Measurements from ENCODE around the gene VSNL1.

The VSNL1 gene

GRCh38 chr2:17540093-17540812 is at the start of gene VSNL1:
Gene VSNL1, plus strand, starts transcription at chr2:17540696. Its CDS starts 51,379 bp downstream, at chr2:17592075.
- Mint-ChIP-seq H3K36me3 (ENCODE audit: low read depth) (no peaks in the 10 kb centered on the region), H3K27ac (no peak within 1 kb of the TSS), H3K4me3 (no peak within 1 kb of the TSS), H3K27me3 (peaks cover 61% of the 10 kb centered on the region), H3K4me1 (ENCODE audit: low read depth) (peaks cover 4% of the 10 kb centered on the region), H3K9me3 (no peaks in the 10 kb centered on the region)
- intact Hi-C loops (cut with micrococcal nuclease): no loop called here

DNA sequence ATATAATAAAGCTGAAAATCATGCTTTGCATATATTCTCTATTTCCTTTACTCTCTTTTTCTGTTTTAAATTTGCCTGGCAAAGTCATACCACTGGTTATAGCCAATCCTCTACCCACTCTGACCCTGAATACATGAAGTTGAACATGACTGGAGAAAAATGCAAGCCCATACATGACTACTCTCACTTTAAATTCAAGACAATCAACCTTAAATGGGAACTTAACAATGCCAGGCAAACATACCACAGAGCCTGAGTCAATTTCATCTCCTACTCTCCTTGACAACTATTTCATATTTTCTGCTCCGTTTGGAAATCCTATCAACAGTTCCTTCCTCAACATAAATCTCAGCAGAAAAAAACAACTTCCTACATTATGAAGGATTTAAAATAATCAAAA is 44.9 kb upstream of the VSNL1 start:
- intact Hi-C loops (cut with micrococcal nuclease): no loop called here
- H3K27ac Mint-ChIP-seq: no peak overlapping the region
- no peaks in the 10 kb centered on the region for H3K36me3 Mint-ChIP-seq (ENCODE audit: low read depth)
- no peak overlapping the region for H3K4me3 Mint-ChIP-seq
- no peaks in the 10 kb centered on the region for H3K4me1 Mint-ChIP-seq (ENCODE audit: low read depth)
- H3K27me3 Mint-ChIP-seq: no peaks in the 10 kb centered on the region
- no peaks in the 10 kb centered on the region for H3K9me3 Mint-ChIP-seq

DNA sequence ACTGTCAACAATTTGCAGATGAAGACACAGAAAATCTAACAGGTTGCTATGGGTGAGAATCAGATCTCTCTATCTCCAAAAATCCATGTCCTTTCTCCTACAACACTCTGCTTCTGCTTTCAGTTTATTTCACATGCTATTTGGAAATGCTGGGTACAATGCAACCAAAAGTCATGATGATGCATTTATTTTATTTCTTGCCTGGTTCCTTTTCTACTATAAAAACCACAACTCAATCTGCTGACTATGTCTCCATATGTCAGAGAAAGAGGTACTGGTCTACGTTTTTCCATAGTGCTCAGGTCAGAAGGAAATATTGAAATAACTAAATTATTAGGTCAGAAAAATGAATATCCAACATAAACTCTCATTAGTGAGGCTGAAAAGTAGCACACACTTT is 42.8 kb upstream of the VSNL1 start:
- no peak overlapping the region for H3K27ac Mint-ChIP-seq
- intact Hi-C loops (cut with micrococcal nuclease): no loop called here
- H3K36me3 Mint-ChIP-seq (ENCODE audit: low read depth): no peaks in the 10 kb centered on the region
- H3K9me3 Mint-ChIP-seq: no peaks in the 10 kb centered on the region
- H3K27me3 Mint-ChIP-seq: no peaks in the 10 kb centered on the region
- H3K4me3 Mint-ChIP-seq: no peak overlapping the region
- no peaks in the 10 kb centered on the region for H3K4me1 Mint-ChIP-seq (ENCODE audit: low read depth)

GRCh38 chr2:17506736-17507616 is 33.5 kb upstream of the VSNL1 start:
- H3K27me3 Mint-ChIP-seq: peaks cover 1% of the 10 kb centered on the region
- no peaks in the 10 kb centered on the region for H3K4me1 Mint-ChIP-seq (ENCODE audit: low read depth)
- H3K36me3 Mint-ChIP-seq (ENCODE audit: low read depth): no peaks in the 10 kb centered on the region
- intact Hi-C loops (cut with micrococcal nuclease): no loop called here
- H3K27ac Mint-ChIP-seq: no peak overlapping the region
- H3K4me3 Mint-ChIP-seq: no peak overlapping the region
- no peaks in the 10 kb centered on the region for H3K9me3 Mint-ChIP-seq

- H3K36me3 Mint-ChIP-seq (ENCODE audit: low read depth): no peaks in the 10 kb centered on the region
- H3K27me3 Mint-ChIP-seq: peaks cover 26% of the 10 kb centered on the region
- no peaks in the 10 kb centered on the region for H3K9me3 Mint-ChIP-seq
- intact Hi-C loops (cut with micrococcal nuclease): no loop called here
- H3K27ac Mint-ChIP-seq: no peak overlapping the region
- no peak overlapping the region for H3K4me3 Mint-ChIP-seq
- no peaks in the 10 kb centered on the region for H3K4me1 Mint-ChIP-seq (ENCODE audit: low read depth)
Observed at GRCh38 chr2:17515652-17516051, 24.8 kb upstream of the VSNL1 start.

DNA sequence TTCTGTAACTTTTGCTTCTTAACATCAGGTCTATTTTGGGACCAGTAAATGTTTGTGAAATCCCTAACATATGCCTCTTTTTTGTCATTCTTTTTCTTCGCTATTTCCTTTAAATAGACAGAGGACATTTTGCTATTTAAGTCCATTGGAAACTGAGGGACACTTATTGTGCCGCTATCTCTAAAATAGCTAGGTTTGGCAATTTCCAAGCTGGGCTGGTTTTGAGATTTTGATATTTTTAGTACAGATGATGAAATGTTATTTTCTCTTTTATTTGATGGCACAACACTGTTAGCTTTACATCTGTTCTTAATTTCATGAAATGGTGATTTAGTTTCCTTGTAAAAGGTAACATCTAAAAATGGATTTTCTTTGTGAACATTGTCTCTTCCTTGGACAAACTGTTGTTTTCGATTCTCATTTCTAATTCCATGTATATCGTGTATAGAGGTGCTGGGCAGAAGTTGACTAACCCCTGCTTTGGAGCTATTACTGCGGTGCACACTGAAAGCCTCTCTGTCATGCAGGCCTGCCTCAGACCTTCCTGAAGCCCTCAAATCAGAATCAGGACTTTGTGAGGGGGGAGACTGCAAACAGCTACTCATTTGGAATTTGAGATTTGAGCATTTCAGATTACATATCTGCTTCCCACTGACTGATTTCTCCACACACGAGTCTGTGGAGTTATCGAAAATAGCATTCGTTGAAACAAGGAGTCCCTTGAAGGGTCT is 22.9 kb upstream of the VSNL1 start:
- H3K27ac Mint-ChIP-seq: no peak overlapping the region
- H3K9me3 Mint-ChIP-seq: no peaks in the 10 kb centered on the region
- H3K4me3 Mint-ChIP-seq: no peak overlapping the region

DNA sequence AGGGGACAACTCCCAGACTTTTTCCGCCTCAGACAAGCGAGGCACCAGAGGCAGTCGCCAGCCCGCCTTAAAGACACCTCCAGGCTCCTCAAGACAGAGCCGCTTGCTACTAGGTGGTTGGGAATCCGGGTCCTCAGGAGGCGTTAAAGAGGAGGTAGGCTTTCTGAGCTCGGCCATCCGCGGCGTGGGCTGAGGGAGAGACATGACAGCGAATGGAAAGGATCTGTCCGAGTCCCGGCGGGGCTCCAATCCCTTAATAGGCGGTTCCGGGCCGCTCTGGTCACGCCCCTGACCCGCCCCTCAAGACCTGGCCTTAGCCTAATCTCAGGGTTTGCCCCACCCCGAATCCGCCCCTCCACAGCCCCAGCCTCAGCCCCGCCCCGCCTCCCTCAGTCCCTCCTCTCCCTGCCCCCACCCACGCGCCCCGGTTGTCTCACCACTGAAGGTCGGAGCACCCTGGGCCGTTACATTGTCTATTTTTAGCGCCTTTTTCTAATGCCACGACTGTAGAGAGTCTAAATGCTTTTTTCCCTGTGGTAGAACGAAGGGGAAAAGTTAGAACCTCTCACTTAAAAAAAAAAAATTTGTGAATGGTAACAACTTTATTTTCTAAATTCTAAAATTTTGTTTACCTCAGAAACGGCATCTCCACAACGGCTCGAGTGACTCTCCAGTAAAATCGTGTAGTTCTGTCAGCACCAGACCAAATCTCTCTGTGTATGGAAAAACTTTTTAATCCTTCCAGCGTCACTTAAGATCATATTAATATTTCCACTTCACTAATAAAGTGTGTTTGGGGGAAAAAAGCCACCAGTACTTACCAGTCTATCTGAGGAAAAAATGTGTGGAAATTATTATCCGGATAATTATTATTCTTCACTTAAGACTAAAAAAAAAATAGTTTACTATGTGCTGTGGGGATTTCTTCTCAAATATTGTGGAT is 22.0 kb upstream of the VSNL1 start, which contains the start of gene RAD51AP2:
RAD51AP2 (minus strand) TSS at position 229 of the 943 bp plus-strand sequence; CDS start at position 204, 25 bp downstream.
- Mint-ChIP-seq H3K4me1 (ENCODE audit: low read depth) (no peaks in the 10 kb centered on the region), H3K4me3 (no peak within 1 kb of the TSS), H3K27me3 (peaks cover 29% of the 10 kb centered on the region), H3K27ac (no peak within 1 kb of the TSS), H3K9me3 (no peaks in the 10 kb centered on the region), H3K36me3 (ENCODE audit: low read depth) (no peaks in the 10 kb centered on the region)
- intact Hi-C loops (cut with micrococcal nuclease): no loop called here

More for the DNA sequence above, 22.9 kb upstream of the VSNL1 start:
- Mint-ChIP-seq H3K36me3 (ENCODE audit: low read depth) (no peaks in the 10 kb centered on the region), H3K4me1 (ENCODE audit: low read depth) (no peaks in the 10 kb centered on the region), H3K27me3 (peaks cover 29% of the 10 kb centered on the region)
- intact Hi-C loops (cut with micrococcal nuclease): no loop called here

DNA sequence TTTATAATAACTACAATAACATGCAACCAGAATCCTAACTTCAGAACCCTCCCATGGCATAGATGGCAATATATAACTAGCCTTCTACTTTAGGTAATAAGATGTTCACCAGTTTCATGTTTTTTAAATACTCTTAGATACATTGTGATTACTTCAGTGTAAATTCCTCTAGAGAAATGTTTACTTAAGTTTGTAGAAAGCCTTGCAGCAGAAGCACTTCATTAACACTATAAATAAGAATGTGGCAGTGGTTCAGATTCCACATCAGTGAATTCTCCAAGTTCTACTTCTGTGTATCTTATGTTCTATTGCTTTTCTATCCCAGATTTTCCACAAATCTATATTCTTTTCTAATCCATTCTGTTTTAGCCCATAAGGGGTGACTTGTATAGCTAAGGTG is 21.0 kb upstream of the VSNL1 start:
- Mint-ChIP-seq H3K36me3 (ENCODE audit: low read depth) (no peaks in the 10 kb centered on the region), H3K4me3 (no peak overlapping the region), H3K9me3 (no peaks in the 10 kb centered on the region), H3K27ac (no peak overlapping the region), H3K27me3 (peaks cover 30% of the 10 kb centered on the region), H3K4me1 (ENCODE audit: low read depth) (no peaks in the 10 kb centered on the region)
- intact Hi-C loops (cut with micrococcal nuclease): no loop called here

DNA sequence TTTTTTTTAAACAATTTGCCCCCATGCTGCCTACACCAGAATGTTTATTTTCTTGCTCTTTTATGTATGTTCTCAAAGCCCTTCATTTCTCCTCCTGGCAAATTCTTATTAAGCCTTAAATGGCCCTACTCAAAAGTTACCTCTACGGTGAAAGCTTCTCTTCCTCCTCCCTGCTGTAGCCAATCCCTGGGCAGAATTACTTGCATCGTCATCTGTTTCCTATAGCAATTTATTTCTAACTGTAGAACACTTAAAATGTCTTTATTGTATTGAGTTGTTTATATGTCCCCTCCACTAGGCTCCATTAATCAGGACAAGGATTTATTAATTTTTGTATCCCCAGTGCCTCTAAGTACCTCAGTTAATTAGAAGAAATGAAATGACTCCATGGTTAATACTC is 19.7 kb upstream of the VSNL1 start:
- Mint-ChIP-seq H3K27me3 (peaks cover 33% of the 10 kb centered on the region), H3K36me3 (ENCODE audit: low read depth) (no peaks in the 10 kb centered on the region)

GRCh38 chr2:17521621-17522020 is 18.9 kb upstream of the VSNL1 start:
- Mint-ChIP-seq H3K4me1 (ENCODE audit: low read depth) (no peaks in the 10 kb centered on the region), H3K36me3 (ENCODE audit: low read depth) (no peaks in the 10 kb centered on the region), H3K27ac (no peak overlapping the region), H3K4me3 (no peak overlapping the region), H3K27me3 (peaks cover 33% of the 10 kb centered on the region), H3K9me3 (no peaks in the 10 kb centered on the region)
- intact Hi-C loops (cut with micrococcal nuclease): no loop called here

More for the DNA sequence above, 19.7 kb upstream of the VSNL1 start:
- intact Hi-C loops (cut with micrococcal nuclease): no loop called here
- no peaks in the 10 kb centered on the region for H3K9me3 Mint-ChIP-seq
- no peak overlapping the region for H3K4me3 Mint-ChIP-seq
- no peak overlapping the region for H3K27ac Mint-ChIP-seq
- H3K4me1 Mint-ChIP-seq (ENCODE audit: low read depth): no peaks in the 10 kb centered on the region

DNA sequence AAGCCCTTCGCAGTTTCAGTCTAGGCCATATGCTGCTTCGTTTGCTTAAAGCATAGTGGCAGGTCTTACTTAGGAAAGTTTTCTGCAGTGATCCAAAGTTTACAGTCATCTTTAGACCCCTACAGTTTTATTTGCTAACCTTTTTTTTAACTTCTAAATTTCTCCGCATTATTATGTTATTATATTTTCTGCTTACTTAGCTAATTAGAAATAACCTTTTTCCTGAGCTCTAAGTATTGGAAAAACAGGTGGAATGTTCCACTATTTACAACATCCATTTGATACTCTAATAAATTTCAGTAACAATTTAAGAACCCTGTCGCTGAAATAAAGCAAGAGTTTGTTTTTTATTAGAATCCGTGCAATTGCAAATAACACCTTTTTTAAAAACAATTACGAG is 18.2 kb upstream of the VSNL1 start:
- peaks cover 28% of the 10 kb centered on the region for H3K27me3 Mint-ChIP-seq
- intact Hi-C loops (cut with micrococcal nuclease): no loop called here
- no peak overlapping the region for H3K27ac Mint-ChIP-seq
- no peaks in the 10 kb centered on the region for H3K4me1 Mint-ChIP-seq (ENCODE audit: low read depth)
- no peaks in the 10 kb centered on the region for H3K36me3 Mint-ChIP-seq (ENCODE audit: low read depth)
- H3K9me3 Mint-ChIP-seq: no peaks in the 10 kb centered on the region
- no peak overlapping the region for H3K4me3 Mint-ChIP-seq

GRCh38 chr2:17529771-17530170 is 10.7 kb upstream of the VSNL1 start:
- H3K36me3 Mint-ChIP-seq (ENCODE audit: low read depth): no peaks in the 10 kb centered on the region

DNA sequence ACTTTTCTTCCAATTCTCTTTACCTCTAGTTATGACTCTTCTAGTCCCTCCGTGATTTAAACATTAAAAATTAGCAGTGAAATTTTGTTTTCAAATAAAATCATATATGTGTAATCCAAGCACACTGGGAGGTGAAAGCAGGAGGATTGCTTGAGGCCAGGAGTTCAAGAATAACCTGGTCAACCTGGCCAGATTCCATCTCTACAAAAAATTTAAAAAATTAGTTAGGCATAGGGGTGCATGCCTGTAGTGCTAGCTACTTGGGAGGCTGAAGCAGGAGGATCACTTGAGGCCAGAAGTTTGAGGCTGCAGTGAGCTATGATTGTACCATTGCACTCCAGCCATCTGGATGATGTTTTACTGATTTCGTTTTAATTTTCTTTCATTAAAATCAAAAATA is 7.0 kb upstream of the VSNL1 start:
- intact Hi-C loops (cut with micrococcal nuclease): no loop called here
- Mint-ChIP-seq H3K27me3 (peaks cover 22% of the 10 kb centered on the region), H3K9me3 (no peaks in the 10 kb centered on the region), H3K4me3 (no peak overlapping the region), H3K36me3 (ENCODE audit: low read depth) (no peaks in the 10 kb centered on the region), H3K4me1 (ENCODE audit: low read depth) (no peaks in the 10 kb centered on the region), H3K27ac (no peak overlapping the region)

More at GRCh38 chr2:17529771-17530170, 10.7 kb upstream of the VSNL1 start:
- Mint-ChIP-seq H3K4me1 (ENCODE audit: low read depth) (no peaks in the 10 kb centered on the region), H3K9me3 (no peaks in the 10 kb centered on the region), H3K27me3 (peaks cover 4% of the 10 kb centered on the region), H3K4me3 (no peak overlapping the region), H3K27ac (no peak overlapping the region)
- intact Hi-C loops (cut with micrococcal nuclease): no loop called here
